Measurements from ENCODE around the gene CAPN2. TPM values are rescaled to one million over a fixed set of nuclear protein-coding genes. Genes with fewer than 3 reads are reported as not detected.

The CAPN2 gene
- total RNA-seq, 4 donors from 2014 or later = 193 to 505 (median 387) TPM

DNA sequence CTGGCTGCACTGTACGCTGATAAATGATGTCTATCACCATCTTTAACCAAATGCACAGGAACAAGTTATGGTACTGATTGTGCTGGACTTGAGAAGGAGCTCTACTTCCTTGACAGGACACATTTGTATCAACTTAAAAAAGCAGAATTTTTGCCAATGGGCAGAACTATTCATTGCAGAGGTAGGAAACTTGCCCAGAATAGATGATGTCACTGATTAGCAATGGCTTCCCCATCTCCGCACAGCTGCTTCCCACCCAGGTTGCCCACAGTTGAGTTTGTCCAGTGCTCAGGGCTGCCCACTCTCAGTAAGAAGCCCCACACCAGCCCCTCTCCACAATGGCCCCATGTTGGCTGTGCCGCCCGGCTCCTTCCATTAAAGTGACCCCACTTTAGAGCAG is 33.4 kb downstream of the CAPN2 start:
- intact Hi-C loops (cut with DNase I; ENCODE audit: low total_unique reads) = loop anchor here (5.0 kb wide), 2 partner anchors 33 to 48 kb away; partner anchors contain the start of gene CAPN2
- in situ Hi-C loops (cut with MboI; ENCODE audit: low pct_ligation_motif_present in 1 of 4, low pct_unique_long_range_greater_than_20kb in 1 of 4, low sequenced_read_pairs in 3 of 4) = no loop called here
- no peak overlapping the region for H3K27ac ChIP-seq
- H3K27me3 ChIP-seq = no peaks in the 10 kb centered on the region
- TF ChIP-seq, protein P1, sequence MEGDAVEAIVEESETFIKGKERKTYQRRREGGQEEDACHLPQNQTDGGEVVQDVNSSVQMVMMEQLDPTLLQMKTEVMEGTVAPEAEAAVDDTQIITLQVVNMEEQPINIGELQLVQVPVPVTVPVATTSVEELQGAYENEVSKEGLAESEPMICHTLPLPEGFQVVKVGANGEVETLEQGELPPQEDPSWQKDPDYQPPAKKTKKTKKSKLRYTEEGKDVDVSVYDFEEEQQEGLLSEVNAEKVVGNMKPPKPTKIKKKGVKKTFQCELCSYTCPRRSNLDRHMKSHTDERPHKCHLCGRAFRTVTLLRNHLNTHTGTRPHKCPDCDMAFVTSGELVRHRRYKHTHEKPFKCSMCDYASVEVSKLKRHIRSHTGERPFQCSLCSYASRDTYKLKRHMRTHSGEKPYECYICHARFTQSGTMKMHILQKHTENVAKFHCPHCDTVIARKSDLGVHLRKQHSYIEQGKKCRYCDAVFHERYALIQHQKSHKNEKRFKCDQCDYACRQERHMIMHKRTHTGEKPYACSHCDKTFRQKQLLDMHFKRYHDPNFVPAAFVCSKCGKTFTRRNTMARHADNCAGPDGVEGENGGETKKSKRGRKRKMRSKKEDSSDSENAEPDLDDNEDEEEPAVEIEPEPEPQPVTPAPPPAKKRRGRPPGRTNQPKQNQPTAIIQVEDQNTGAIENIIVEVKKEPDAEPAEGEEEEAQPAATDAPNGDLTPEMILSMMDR (IDR thresholded peaks at IDR 0.05) = no peak
- TF ChIP-seq EP300 (IDR thresholded peaks at IDR 0.05; ENCODE audit: low read depth) (no peak), POLR2A (IDR thresholded peaks at IDR 0.05) (no peak), POLR2AphosphoS5 (IDR thresholded peaks at IDR 0.05) (no peak)
- peaks cover 0 to 29% (median 13%) of the 10 kb centered on the region in 4 donors for H3K36me3 ChIP-seq
- H3K4me3 ChIP-seq = no peak overlapping the region
- H3K4me1 ChIP-seq = peaks cover 7 to 29% (median 17%) of the 10 kb centered on the region in 4 donors
- WGBS, 2 donors (ENCODE audit: low coverage in 1 of 2) = 89 to 100% methylated on average over 1 to 4 of the region's 4 CpGs
- no peak for DNase-seq
- H3K9me3 ChIP-seq = no peaks in the 10 kb centered on the region

DNA sequence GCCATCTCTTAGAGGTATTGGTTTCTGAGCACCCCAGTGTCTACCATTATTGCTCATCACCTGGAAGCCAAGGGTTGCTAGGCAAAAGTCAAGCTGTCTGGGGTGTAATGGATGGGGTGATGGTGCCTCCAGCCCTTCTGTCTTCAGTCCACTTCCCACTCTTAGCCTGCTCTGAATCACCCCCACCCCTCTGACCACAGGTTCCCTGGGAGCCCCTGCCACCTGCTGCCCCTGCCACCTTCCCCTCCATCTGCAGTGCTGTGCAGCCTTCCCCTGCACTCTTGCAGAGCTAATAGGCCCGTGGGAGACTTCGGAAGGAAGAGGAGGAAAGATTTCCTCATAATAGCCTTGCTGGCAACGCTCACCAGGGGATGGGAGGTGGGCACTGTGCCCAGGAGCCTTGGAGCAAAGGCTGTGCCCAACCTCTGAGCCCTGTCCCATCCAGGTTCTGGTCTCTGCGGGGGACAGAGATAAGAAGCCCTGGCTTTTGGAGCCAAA is 35.5 kb downstream of the CAPN2 start:
- peaks cover 7 to 25% (median 15%) of the 10 kb centered on the region in 4 donors for H3K4me1 ChIP-seq
- H3K36me3 ChIP-seq = peaks cover 0 to 49% (median 27%) of the 10 kb centered on the region in 4 donors
- in situ Hi-C loops (cut with MboI; ENCODE audit: low pct_ligation_motif_present in 1 of 4, low pct_unique_long_range_greater_than_20kb in 1 of 4, low sequenced_read_pairs in 3 of 4) = no loop called here
- TF ChIP-seq, protein P1 (IDR thresholded peaks at IDR 0.05) = no peak
- TF ChIP-seq POLR2A (IDR thresholded peaks at IDR 0.05) (no peak), EP300 (IDR thresholded peaks at IDR 0.05; ENCODE audit: low read depth) (no peak), POLR2AphosphoS5 (IDR thresholded peaks at IDR 0.05) (no peak)
- H3K4me3 ChIP-seq = no peak overlapping the region
- H3K27ac ChIP-seq = peak overlapping the region; percentile 67 to 87 (median 83)
- peak; percentile 58 for DNase-seq
- H3K9me3 ChIP-seq = no peaks in the 10 kb centered on the region
- intact Hi-C loops (cut with DNase I; ENCODE audit: low total_unique reads) = loop anchor here (5.0 kb wide), 2 partner anchors 36 to 51 kb away; partner anchors contain the start of gene CAPN2
- H3K27me3 ChIP-seq = no peaks in the 10 kb centered on the region
- WGBS, 2 donors (ENCODE audit: low coverage in 1 of 2) = 7 to 38% methylated on average over 2 to 4 of the region's 4 CpGs

DNA sequence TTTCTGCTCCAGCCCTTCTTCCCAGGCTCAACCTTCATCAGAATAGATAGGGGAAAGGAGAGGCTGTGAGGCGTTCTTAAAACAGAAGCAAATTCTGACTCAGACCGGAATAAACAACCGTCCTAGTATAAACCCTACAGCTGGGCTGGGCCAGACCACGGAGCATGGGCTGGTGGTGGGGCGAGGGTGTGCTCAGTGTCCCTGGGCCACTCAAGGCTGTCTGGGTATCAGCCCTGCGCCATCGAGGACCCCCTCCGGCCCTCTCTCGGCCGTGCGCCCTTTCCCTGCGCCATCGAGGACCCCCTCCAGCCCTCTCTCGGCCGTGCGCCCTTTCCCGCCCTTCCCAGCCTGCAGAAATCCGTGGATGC is 36.0 kb downstream of the CAPN2 start:
- 8 to 41% methylated on average over 2 to 18 of the region's 18 CpGs for WGBS, 2 donors (ENCODE audit: low coverage in 1 of 2)
- peaks cover 7 to 25% (median 15%) of the 10 kb centered on the region in 4 donors for H3K4me1 ChIP-seq
- no peak for TF ChIP-seq POLR2AphosphoS5 (IDR thresholded peaks at IDR 0.05)
- no peak for TF ChIP-seq EP300 (IDR thresholded peaks at IDR 0.05; ENCODE audit: low read depth)
- TF ChIP-seq, protein P1 (IDR thresholded peaks at IDR 0.05) = no peak
- TF ChIP-seq POLR2A (IDR thresholded peaks at IDR 0.05) = no peak
- H3K4me3 ChIP-seq = peak overlapping the region in 3 of 4 donors; percentile 30 to 50 (median 34)
- H3K27me3 ChIP-seq = no peaks in the 10 kb centered on the region
- in situ Hi-C loops (cut with MboI; ENCODE audit: low pct_ligation_motif_present in 1 of 4, low pct_unique_long_range_greater_than_20kb in 1 of 4, low sequenced_read_pairs in 3 of 4) = no loop called here
- peaks cover 0 to 54% (median 32%) of the 10 kb centered on the region in 4 donors for H3K36me3 ChIP-seq
- H3K9me3 ChIP-seq = no peaks in the 10 kb centered on the region
- DNase-seq = peak; percentile 28
- intact Hi-C loops (cut with DNase I; ENCODE audit: low total_unique reads) = loop anchor here (5.0 kb wide), 2 partner anchors 36 to 51 kb away; partner anchors contain the start of gene CAPN2
- H3K27ac ChIP-seq = peak overlapping the region; percentile 67 to 87 (median 83)

DNA sequence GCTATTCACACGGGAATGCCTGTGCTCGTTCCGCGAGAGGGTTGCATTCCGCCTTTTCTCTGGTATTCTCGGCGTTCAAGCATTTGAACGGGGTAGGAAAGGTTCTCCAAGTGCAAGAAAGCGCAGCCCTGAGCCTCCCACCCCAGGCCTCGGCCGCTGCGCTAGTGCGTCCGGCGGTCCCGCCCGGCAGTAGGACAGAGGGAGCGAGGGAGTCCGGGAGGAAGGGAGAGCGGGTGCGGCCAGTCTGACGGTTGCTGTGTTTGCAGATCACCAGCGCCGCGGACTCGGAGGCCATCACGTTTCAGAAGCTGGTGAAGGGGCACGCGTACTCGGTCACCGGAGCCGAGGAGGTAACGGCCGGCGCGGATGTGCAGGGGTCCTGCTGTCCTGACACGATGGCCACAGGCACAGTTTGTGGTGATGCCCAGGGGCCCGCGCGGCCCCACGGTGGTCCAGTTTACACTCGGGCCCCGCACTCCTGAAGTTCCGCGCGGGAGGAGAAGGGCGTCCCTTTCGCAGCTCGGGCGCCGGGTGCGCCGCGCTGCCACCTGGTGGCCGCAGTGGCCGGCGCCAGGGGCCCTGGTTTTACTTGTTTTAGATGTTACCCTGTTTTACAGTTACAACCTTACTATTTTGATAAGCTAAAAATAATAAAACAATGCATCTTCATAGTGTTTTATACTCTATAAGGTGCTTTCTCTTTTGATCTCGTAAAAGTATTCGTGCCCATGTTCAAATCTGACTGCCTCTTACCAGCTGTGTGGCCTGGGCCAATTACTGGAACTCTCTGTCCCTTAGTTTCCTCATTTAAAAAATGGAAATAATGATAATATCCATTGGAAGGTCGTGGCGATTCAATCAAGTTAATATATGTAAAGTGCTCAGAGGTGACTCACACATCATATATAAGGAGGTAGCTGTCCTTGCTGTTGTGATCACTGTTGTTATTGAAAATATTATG is 36.7 kb downstream of the CAPN2 start:
- Histone ChIP-seq H3K27ac (peak overlapping the region; percentile 67 to 87 (median 83)), H3K27me3 (no peaks in the 10 kb centered on the region), H3K9me3 (no peaks in the 10 kb centered on the region), H3K4me1 (peaks cover 7 to 25% (median 15%) of the 10 kb centered on the region in 4 donors), H3K4me3 (peak overlapping the region; percentile 27 to 50 (median 32)), H3K36me3 (peaks cover 0 to 61% (median 33%) of the 10 kb centered on the region in 4 donors)
- WGBS, 2 donors (ENCODE audit: low coverage in 1 of 2) = 17 to 18% methylated on average over 4 to 61 of the region's 61 CpGs
- intact Hi-C loops (cut with DNase I; ENCODE audit: low total_unique reads) = loop anchor here (5.0 kb wide), 2 partner anchors 37 to 52 kb away; partner anchors contain the start of gene CAPN2
- in situ Hi-C loops (cut with MboI; ENCODE audit: low pct_ligation_motif_present in 1 of 4, low pct_unique_long_range_greater_than_20kb in 1 of 4, low sequenced_read_pairs in 3 of 4) = no loop called here
- TF ChIP-seq POLR2AphosphoS5 (IDR thresholded peaks at IDR 0.05) = peak in 1 of 3 donors; percentile 32
- TF ChIP-seq, protein P1 (IDR thresholded peaks at IDR 0.05) = peak; percentile 94 to 98 (median 97)
- TF ChIP-seq POLR2A (IDR thresholded peaks at IDR 0.05) = no peak
- TF ChIP-seq EP300 (IDR thresholded peaks at IDR 0.05; ENCODE audit: low read depth) = no peak
- peak; percentile 71 for DNase-seq
